Anterior cingulate cortex (tissue), 58 donors: ENCODE data around the gene ARGFX.
"Not testable (repeated sequence)": the region's sequence is repeated elsewhere in the genome, so short reads cannot be mapped to it uniquely, and the experiment has no call there.

Source experiments
- DNase-seq, 58 donors: peaks; one replicate each; lab custom pipeline; 2025; lab: John Stamatoyannopoulos, UW

Gene ARGFX

DNA sequence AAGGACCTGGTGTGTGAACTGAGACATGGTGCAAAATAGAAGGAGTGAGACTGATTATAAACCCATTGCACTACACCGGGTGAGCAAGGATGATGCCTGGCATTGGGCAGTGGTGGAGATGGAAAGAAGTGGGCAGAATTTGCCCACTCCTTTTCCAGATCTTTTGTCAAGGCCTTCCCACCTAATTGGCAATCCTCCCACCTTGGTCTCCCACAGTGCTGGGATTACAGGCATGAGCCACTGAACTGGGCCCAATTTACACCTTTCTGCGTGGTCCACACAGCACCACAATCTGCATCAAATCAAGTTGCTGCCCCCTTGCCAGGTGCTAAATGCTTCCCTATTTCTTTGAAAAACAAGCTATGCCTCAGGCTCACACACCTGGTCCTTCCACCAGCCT is 30.8 kb downstream of the ARGFX start:
- DNase-seq: no peak

DNA sequence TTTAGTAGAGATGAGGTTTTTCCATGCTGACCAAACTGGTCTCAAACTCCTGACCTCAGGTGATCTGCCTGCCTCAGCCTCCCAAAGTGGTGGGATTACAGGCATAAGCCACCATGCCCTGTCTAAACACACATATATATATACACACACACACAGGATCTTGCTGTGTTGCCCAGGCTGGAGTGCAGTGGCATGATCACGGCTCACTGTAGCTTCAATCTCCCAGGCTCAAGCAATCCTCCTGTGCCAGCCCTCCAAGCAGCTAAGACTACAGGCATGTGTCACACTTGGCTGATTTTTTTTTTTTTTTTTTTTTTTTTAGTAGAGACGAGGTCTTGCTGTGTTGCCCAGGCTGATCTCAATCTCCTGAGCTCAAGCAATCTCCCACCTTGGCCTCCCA is 32.2 kb downstream of the ARGFX start:
- not testable (repeated sequence) for DNase-seq

DNA sequence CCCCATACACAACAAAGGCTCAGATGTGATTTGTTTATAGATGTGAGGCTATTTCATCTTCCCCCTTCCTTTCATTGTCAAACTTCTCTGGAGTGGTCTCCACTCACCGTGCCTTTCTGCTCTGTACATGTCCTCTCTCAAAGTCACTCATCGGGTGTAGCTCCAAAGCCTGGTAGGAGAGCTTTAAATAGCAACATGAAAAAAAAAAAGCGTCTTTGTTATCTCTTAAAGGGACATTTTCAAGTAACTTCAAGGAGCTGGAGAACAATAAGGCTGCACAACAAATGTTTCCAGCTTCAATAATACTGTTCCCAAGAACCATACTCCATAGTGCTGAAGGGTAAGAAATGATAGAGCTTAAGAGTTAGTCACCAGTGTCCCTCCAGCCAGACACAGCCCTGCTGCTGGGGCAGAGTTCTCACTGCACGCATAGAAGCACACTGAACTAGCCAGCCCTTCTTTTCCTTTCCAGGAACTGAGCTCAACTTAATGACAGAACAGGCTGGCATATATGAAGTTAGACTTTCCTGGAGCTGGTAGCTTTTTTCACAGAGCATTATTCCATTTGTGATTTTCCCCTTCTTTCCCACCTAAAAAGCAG is 33.6 kb downstream of the ARGFX start:
- DNase-seq: no peak

DNA sequence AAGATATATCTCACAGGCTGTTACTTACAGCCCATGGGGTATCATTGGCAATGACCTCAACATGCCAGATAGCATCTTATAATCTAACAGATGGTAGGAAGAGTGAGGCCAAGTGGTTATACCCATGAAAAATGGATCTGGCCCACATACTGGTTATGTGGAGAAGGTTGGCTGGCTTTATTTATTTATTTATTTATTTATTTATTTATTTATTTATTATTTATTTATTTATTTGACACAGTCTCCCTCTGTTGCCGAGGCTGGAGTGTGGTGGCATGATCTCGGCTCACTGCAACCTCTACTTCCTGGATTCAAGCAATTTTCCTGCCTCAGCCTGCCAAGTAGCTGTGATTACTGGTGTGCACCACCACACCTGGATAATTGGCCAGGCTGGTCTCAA is 37.0 kb downstream of the ARGFX start:
- DNase-seq: no peak

GRCh38 chr3:121606106-121606505 is 38.4 kb downstream of the ARGFX start:
- no peak for DNase-seq
